Kidney (tissue), 14 donors: Measurements from ENCODE around the gene PEX14. TPM values are rescaled to one million over a fixed set of nuclear protein-coding genes. Genes with fewer than 3 reads are reported as not detected.
A peak's percentile ranks its signal among the peaks of the same experiment; 100 is the strongest.

Source experiments
- DNase-seq, 5 donors: peaks; one replicate each; pipeline ENCODE4 v3.0.0-alpha.2; 2013 to 2020
- FAIRE-seq: peaks from 2 replicates; lab custom pipeline; 2012; peaks lifted over from hg19 to GRCh38; lab: Jason Lieb, UNC
- H3K27ac ChIP-seq, 2 donors: one replicate each; pipeline ENCODE4 v1.7.0; 2013; ENCODE audit warnings: low read depth in 2 of 2, low read length in 2 of 2, inconsistent platforms in 1 of 2
- H3K27me3 ChIP-seq: one replicate; pipeline ENCODE4 v1.7.1; 2013; ENCODE audit warnings: low read length, inconsistent platforms; ENCODE audit not compliant: control insufficient read depth, insufficient read depth
- H3K36me3 ChIP-seq, 3 donors: one replicate each; pipeline versions ENCODE4 v1.7.0 to v1.7.1; 2013; ENCODE audit warnings: low read length in 3 of 3, control low read depth in 1 of 3, inconsistent platforms in 1 of 3; ENCODE audit not compliant: insufficient read depth in 3 of 3, control insufficient read depth in 2 of 3
- H3K4me1 ChIP-seq, 3 donors: one replicate each; pipeline versions ENCODE4 v1.7.0 to v1.7.1; 2013; ENCODE audit warnings: low read length in 3 of 3, inconsistent platforms in 1 of 3, low read depth in 1 of 3; ENCODE audit not compliant: control insufficient read depth in 2 of 3, insufficient read depth in 2 of 3
- H3K4me3 ChIP-seq, 3 donors: one replicate each; pipeline versions ENCODE4 v1.7.0 to v1.8.1; 2013; ENCODE audit warnings: low read length in 3 of 3, control low read depth in 1 of 3, inconsistent platforms in 1 of 3
- H3K9ac ChIP-seq, 3 donors: one replicate each; pipeline versions ENCODE4 v1.7.0 to v1.7.1; 2013; ENCODE audit warnings: low read length in 3 of 3, control low read depth in 1 of 3, inconsistent platforms in 1 of 3
- H3K9me3 ChIP-seq, 3 donors: one replicate each; pipeline versions ENCODE4 v1.7.0 to v1.7.1; 2013; ENCODE audit warnings: low read length in 3 of 3, control low read depth in 1 of 3, inconsistent platforms in 1 of 3; ENCODE audit not compliant: control insufficient read depth in 2 of 3, insufficient read depth in 1 of 3
- intact Hi-C: fragments of 100-400 bp; cut with DNase I; formaldehyde crosslinking; loops from one replicate; pipeline ENCODE4 v1.11.1; 2022
- polyA plus RNA-seq: library from polyadenylated mRNA; stranded (reverse); fragments of 350-450 nt; fragmentation: Illumina TruSeq; extraction: RNeasy Lipid Tissue Mini Kit (QIAGEN cat#74804); gene quantifications from one replicate; pipeline ENCODE4 v1.2.3, GENCODE V29; 2014; ENCODE audit warnings: low read depth, low replicate concordance; ENCODE audit not compliant: insufficient read depth
- total RNA-seq: library from RNA; stranded (reverse); fragmentation: NEBNext Ultra II Directional; extraction: Animal tissue kit (Norgen Biotek cat#: 25700); gene quantifications from one replicate; pipeline ENCODE4 v1.2.1, GENCODE V29; 2021
- TF ChIP-seq, protein P1 (sequence below): IDR thresholded peaks from 3 replicates; pipeline ENCODE4 v1.5.1; 2012; ENCODE audit warnings: mild to moderate bottlenecking, moderate library complexity, borderline replicate concordance; ENCODE audit not compliant: insufficient read depth; ENCODE audit errors: extremely low read depth
- donor health status: control.
- donor health status: control.
- donor health status: control.
- donor health status: control.
- donor health status: control.
- donor health status: DM: yes; HTN: yes; CAD: no.
- donor health status: Normal renal cell carcinoma (clear cell type).

The PEX14 gene
- total and polyA plus RNA-seq, 2 donors from 2014 or later = 22.8 to 25.8 TPM

- no peaks in the 10 kb centered on the region for H3K27me3 ChIP-seq
- peak overlapping the region in 2 of 3 donors; percentile 40 to 60 for H3K9ac ChIP-seq
- H3K4me1 ChIP-seq = peaks cover 0 to 64% (median 54%) of the 10 kb centered on the region in 3 donors
- peak in 3 of 5 donors; percentile 73 to 80 (median 75) for DNase-seq
- TF ChIP-seq, protein P1, sequence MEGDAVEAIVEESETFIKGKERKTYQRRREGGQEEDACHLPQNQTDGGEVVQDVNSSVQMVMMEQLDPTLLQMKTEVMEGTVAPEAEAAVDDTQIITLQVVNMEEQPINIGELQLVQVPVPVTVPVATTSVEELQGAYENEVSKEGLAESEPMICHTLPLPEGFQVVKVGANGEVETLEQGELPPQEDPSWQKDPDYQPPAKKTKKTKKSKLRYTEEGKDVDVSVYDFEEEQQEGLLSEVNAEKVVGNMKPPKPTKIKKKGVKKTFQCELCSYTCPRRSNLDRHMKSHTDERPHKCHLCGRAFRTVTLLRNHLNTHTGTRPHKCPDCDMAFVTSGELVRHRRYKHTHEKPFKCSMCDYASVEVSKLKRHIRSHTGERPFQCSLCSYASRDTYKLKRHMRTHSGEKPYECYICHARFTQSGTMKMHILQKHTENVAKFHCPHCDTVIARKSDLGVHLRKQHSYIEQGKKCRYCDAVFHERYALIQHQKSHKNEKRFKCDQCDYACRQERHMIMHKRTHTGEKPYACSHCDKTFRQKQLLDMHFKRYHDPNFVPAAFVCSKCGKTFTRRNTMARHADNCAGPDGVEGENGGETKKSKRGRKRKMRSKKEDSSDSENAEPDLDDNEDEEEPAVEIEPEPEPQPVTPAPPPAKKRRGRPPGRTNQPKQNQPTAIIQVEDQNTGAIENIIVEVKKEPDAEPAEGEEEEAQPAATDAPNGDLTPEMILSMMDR = no peak
- H3K27ac ChIP-seq = peak overlapping the region; percentile 87 to 91
- intact Hi-C loops = no loop called here
- H3K36me3 ChIP-seq = no peaks in the 10 kb centered on the region
- no peak for FAIRE-seq
- H3K9me3 ChIP-seq = no peaks in the 10 kb centered on the region
- H3K4me3 ChIP-seq = no peak overlapping the region
These were observed 197.0 kb downstream of the PEX14 start for GRCh38 chr1:10671622-10672342.

DNA sequence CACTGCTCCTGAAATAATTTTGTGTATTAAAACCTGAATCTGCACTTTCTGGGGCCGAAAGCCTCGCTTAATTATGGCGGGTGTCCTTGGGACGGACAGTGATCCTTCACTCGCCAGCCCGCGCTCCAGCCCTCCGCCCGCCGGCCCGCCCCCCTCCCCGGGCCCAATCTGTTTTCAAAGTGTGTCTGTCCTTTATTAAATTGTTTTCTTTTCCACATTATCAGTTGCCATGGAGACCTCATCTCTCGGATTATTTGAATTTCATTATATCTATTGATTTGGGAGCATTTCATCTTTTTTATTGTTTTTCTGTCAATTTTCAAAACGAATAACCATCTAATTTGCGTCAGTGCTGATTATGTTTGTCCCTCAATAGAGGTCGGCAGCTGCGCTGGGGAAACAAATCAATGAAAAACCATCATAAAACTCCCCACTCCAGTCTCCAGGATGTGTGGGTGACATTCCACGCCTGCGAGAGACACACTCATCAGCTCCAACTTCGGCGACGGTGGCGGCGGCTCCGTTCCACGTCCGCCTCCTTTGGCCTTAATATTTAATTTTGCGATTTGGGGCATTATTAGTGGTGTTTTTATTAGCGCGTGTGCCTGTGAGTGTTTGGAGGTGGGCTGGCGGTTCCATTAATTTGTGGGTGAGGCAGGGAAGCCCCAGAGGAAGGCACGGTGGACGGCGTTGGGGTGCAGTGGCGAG lies 197.7 kb downstream of the PEX14 start:
- no peak for DNase-seq
- H3K27me3 ChIP-seq = no peaks in the 10 kb centered on the region
- TF ChIP-seq, protein P1 = no peak
- intact Hi-C loops = no loop called here
- no peaks in the 10 kb centered on the region for H3K36me3 ChIP-seq
- H3K4me1 ChIP-seq = peaks cover 0 to 66% (median 58%) of the 10 kb centered on the region in 3 donors
- H3K9me3 ChIP-seq = no peaks in the 10 kb centered on the region
- peak overlapping the region in 1 of 3 donors; percentile 47 for H3K9ac ChIP-seq
- no peak overlapping the region for H3K4me3 ChIP-seq
- H3K27ac ChIP-seq = peak overlapping the region; percentile 49 to 89
- no peak for FAIRE-seq

DNA sequence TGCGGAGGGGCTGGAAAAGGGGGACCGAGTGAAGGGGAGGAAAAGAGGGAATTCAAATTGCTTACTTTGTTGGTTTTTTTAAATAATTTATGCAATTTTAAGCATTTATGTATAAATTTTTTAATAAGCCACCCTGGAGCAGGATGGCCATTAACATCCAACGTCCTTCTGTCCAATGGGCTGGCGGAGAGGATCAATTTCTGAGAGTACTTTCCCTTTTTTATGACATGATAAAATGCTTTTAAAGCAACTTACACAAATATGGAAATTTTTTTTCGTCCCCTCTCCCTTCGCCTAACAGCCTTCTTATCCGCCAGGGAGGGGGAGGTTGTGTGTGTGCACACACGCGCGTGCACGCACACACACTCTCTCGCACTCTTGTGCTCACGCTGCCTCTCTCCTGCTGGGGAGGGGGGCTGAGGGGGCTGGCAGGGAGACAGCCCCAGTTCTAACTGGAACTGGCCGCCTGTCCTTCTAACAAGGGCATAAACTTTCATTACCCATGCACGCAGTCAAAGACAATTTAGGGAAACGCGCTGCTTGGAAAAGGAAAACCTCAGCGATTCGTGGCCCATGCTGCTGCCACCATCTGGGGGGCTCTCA lies 198.5 kb downstream of the PEX14 start:
- no peak for FAIRE-seq
- H3K4me1 ChIP-seq = peaks cover 0 to 72% (median 62%) of the 10 kb centered on the region in 3 donors
- H3K9ac ChIP-seq = peak overlapping the region in 1 of 3 donors; percentile 69
- intact Hi-C loops = no loop called here
- DNase-seq = peak in 2 of 5 donors; percentile 62 to 78
- no peaks in the 10 kb centered on the region for H3K36me3 ChIP-seq
- H3K27ac ChIP-seq = peak overlapping the region; percentile 89 to 96
- no peaks in the 10 kb centered on the region for H3K9me3 ChIP-seq
- TF ChIP-seq, protein P1 = no peak
- no peaks in the 10 kb centered on the region for H3K27me3 ChIP-seq
- no peak overlapping the region for H3K4me3 ChIP-seq
